Heart right ventricle (tissue), 16 donors: ENCODE results near the gene THBD. TPM values are rescaled to one million over a fixed set of nuclear protein-coding genes. Genes with fewer than 3 reads are reported as not detected.

ENCODE experiments used
- ATAC-seq, 8 donors: fragments of 200-7000 bp; cut with Tn5 transposase; one replicate each; pipeline ENCODE4 v1.9.1; 2020; ENCODE audit warnings: mild to moderate bottlenecking in 8 of 8, moderate library complexity in 8 of 8, moderate number of reproducible peaks in 1 of 8
- DNase-seq, 2 donors: peaks; one replicate each; pipeline ENCODE4 v3.0.0-alpha.2; 2020
- H3K27ac ChIP-seq, 10 donors: fragments of 200-600 bp; sonication (generic) in 2 of 10; one replicate each; pipeline versions ENCODE4 v1.5.0 to v1.8.0; 2020 to 2022; ENCODE audit warnings: mild to moderate bottlenecking in 3 of 10
- H3K27me3 ChIP-seq, 7 donors: fragments of 200-600 bp; one replicate each; pipeline ENCODE4 v1.8.0; 2021 to 2022; ENCODE audit warnings: mild to moderate bottlenecking in 2 of 7
- H3K36me3 ChIP-seq, 9 donors: fragments of 200-600 bp; sonication (generic) in 1 of 9; one replicate each; pipeline versions ENCODE4 v1.5.0 to v1.8.0; 2020 to 2022; ENCODE audit warnings: mild to moderate bottlenecking in 2 of 9
- H3K4me1 ChIP-seq, 9 donors: fragments of 200-600 bp; sonication (generic) in 1 of 9; one replicate each; pipeline versions ENCODE4 v1.5.0 to v1.8.0; 2020 to 2022; ENCODE audit warnings: mild to moderate bottlenecking in 4 of 9
- H3K4me3 ChIP-seq, 10 donors: fragments of 200-600 bp; sonication (generic) in 2 of 10; one replicate each; pipeline versions ENCODE4 v1.5.0 to v1.8.0; 2020 to 2022; ENCODE audit warnings: mild to moderate bottlenecking in 7 of 10, moderate library complexity in 2 of 10
- H3K9me3 ChIP-seq, 11 donors: fragments of 200-600 bp in 10 of 11; sonication (generic) in 2 of 11; one replicate each; pipeline versions ENCODE4 v1.5.0 to v1.8.0; 2013 to 2022; ENCODE audit warnings: mild to moderate bottlenecking in 2 of 11, control low read depth in 1 of 11, moderate library complexity in 1 of 11
- CTCF ChIP-seq, 9 donors: fragments of 200-600 bp; sonication (generic) in 2 of 9; IDR thresholded peaks; one replicate each; pipeline versions ENCODE4 v1.5.0 to v1.8.0; 2021 to 2022; ENCODE audit warnings: antibody characterized with exemption in 9 of 9, mild to moderate bottlenecking in 5 of 9, moderate library complexity in 1 of 9
- WGBS, 2 donors: extraction: QIAGEN DNeasy Blood & Tissue Kit; methylation state at CpG; one replicate each; pipeline ENCODE4 v1.1.7; 2013; ENCODE audit warnings: inconsistent platforms in 1 of 2; 5-methylcytosine and 5-hydroxymethylcytosine counted together
- intact Hi-C, 10 donors: fragments of 100-400 bp; cut with DNase I; formaldehyde crosslinking; loops; one replicate each; pipeline versions ENCODE4 v1.11.1 to v1.14.2; 2022
- polyA plus RNA-seq, 2 donors: library from polyadenylated mRNA; stranded (reverse); fragments of 200-250 nt; gene quantifications; one replicate each; pipeline ENCODE4 v1.2.3, GENCODE V29; 2013
- total RNA-seq, 10 donors: library from RNA; stranded (reverse); fragmentation: NEBNext Ultra II Directional in 3 of 10; extraction: Animal tissue kit (Norgen Biotek cat#: 25700) in 3 of 10; gene quantifications; one replicate each; pipeline versions ENCODE4 v1.2.1 to v1.2.4, GENCODE V29; 2021 to 2023
- donor health status: Arrhythmogenic right ventricular cardiomyopathy.
- donor health status: ischemic (EF 13 %, LVEDD 7.1; RV severe dilation, severe dysfunction).
- donor health status: healthy with polysubstance abuse.
- donor health status: DM: no; HTN: yes; CAD: no.
- donor health status: DM: no; HTN: no; CAD: no.
- donor health status: ischemic (EF 25% LVEDD 6.9; RV normal size, moderate dysfunction).
- donor health status: ischemic (EF 25% LVEDD 5.7; RV mildly dilated, moderate dysfunction).
- donor health status: healthy.
- donor health status: DM: yes; HTN: yes; CAD: no.
- donor health status: Ischemic cardiomyopathy.
- donor health status: ischemic (EF 35%, LVEDD 5.7; RV mildly dilated, moderate dysfunction).
- donor health status: nonischemic (EF 11% LVEDD 7.7; RV severe dilation, severe dysfunction).
- donor health status: DM: yes; HTN: yes; CAD: no.
- donor health status: PGD.
- donor health status: ischemic (EF 29% LVEDD 5.4; RV normal size, mild dysfunction).
- donor health status: nonischemic (EF 23%, LVEDD 6.1; RV moderate dilation, normal function).

The THBD gene
- total and polyA plus RNA-seq, 12 donors = 11.1 to 61.0 (median 17.4) TPM

- Histone ChIP-seq H3K36me3 (no peaks in the 10 kb centered on the region), H3K27ac (peak overlapping the region; percentile 87 to 97 (median 92)), H3K4me3 (peak overlapping the region; percentile 50 to 82 (median 70)), H3K27me3 (peaks cover 0 to 62% (median 29%) of the 10 kb centered on the region in 7 donors), H3K4me1 (peaks cover 6 to 67% (median 58%) of the 10 kb centered on the region in 9 donors), H3K9me3 (no peaks in the 10 kb centered on the region)
- ATAC-seq = peak; percentile 5 to 71 (median 46)
- DNase-seq = peak; percentile 62 to 65
- WGBS, 2 donors = 1% methylated on average over 47 to 48 of the region's 48 CpGs
- intact Hi-C loops = loop anchor here (2.0 to 10.0 kb wide), 16 partner anchors 33 to 295 kb away; partner anchors contain the start of gene CD93 (in 1 of the 10)
- TF ChIP-seq CTCF (IDR thresholded peaks at IDR 0.05) = no peak
These were observed 785 bp upstream of the THBD start for GRCh38 chr20:23050076-23050838.

GRCh38 chr20:23048283-23049200 is 930 bp downstream of the THBD start:
- peak; percentile 26 to 66 (median 57) for TF ChIP-seq CTCF (IDR thresholded peaks at IDR 0.05)
- peak; percentile 22 to 62 (median 30) for ATAC-seq

GRCh38 chr20:23047738-23048214 is 1.7 kb downstream of the THBD start:
- Histone ChIP-seq H3K27ac (peak overlapping the region; percentile 42 to 97 (median 92)), H3K4me1 (peaks cover 6 to 72% (median 66%) of the 10 kb centered on the region in 9 donors), H3K9me3 (no peaks in the 10 kb centered on the region), H3K36me3 (no peaks in the 10 kb centered on the region), H3K27me3 (peaks cover 0 to 62% (median 29%) of the 10 kb centered on the region in 7 donors), H3K4me3 (peak overlapping the region; percentile 62 to 82 (median 70))
- peak in 4 of 9 donors; percentile 7 to 26 (median 9) for TF ChIP-seq CTCF (IDR thresholded peaks at IDR 0.05)
- intact Hi-C loops = loop anchor here in 9 of 10 donors (2.0 to 10.0 kb wide), 10 partner anchors 183 to 355 kb away; partner anchors contain the start of gene NXT1 (in 1 of the 9)
- DNase-seq (peak; percentile 22 to 47), ATAC-seq (no peak)
- WGBS, 2 donors = 13 to 20% methylated on average over 47 of the region's 47 CpGs

More at GRCh38 chr20:23048283-23049200, 930 bp downstream of the THBD start:
- 3 to 5% methylated on average over 92 of the region's 92 CpGs for WGBS, 2 donors
- peak; percentile 50 to 75 for DNase-seq
- Histone ChIP-seq H3K27me3 (peaks cover 0 to 62% (median 29%) of the 10 kb centered on the region in 7 donors), H3K4me3 (peak overlapping the region; percentile 50 to 82 (median 70)), H3K27ac (peak overlapping the region; percentile 87 to 97 (median 92)), H3K36me3 (no peaks in the 10 kb centered on the region), H3K9me3 (no peaks in the 10 kb centered on the region), H3K4me1 (peaks cover 6 to 72% (median 66%) of the 10 kb centered on the region in 9 donors)
- intact Hi-C loops = loop anchor here in 9 of 10 donors (5.0 to 10.0 kb wide), 9 partner anchors 184 to 356 kb away; partner anchors contain the start of gene NXT1 (in 1 of the 9)
